NOMO-1 treated with DMSO at 0.1 percent for 48 hours (cell line): Measurements from ENCODE around the gene SRSF4.
A peak's percentile ranks its signal among the peaks of the same experiment; 100 is the strongest.
"Not testable (repeated sequence)": the region's sequence is repeated elsewhere in the genome, so short reads cannot be mapped to it uniquely, and the experiment has no call there.

ENCODE experiments used
- DNase-seq: peaks from one replicate; lab custom pipeline; 2025; ENCODE audit not compliant: unreplicated experiment; lab: John Stamatoyannopoulos, UW

Gene SRSF4

DNA sequence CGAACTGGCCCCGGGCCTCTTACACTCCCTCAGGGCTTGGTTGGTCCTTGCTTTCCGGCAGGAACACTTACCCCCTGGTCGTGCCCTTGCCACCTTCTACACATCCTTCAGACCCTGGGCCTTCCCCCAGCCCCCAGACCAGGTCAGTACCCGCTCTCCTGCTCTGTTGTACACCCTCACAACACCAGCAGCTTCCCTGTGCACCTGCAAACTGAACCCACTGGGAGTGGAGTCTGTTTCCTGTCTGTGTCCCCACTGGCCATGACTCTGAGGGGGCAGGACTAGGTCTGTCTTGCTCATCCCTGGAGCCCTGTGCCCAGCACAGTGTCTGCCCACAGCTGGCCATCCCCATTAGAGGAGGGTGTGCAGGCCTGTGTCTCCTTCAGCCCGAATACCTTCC lies 55.9 kb downstream of the SRSF4 start:
- no peak for DNase-seq

DNA sequence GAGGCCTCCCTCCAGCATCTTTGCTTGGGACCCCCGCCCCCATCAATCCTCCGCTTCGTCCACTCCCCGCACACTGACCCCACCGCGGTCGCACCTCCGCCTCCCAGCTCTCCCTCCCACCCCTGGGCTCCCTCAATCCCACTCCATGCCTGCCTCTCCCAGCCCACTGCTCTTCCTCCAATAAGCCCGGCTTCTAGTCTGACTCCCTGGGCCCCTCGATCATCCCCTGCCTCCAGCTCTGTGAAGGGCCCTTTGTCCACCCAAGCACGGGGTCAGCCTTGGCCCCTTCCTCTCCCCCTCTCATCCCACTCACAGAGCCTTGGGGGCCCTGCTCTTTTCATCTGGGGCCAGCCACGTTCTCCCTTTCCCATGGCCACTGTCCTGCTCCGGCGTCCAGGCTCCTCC lies 56.5 kb downstream of the SRSF4 start:
- DNase-seq, result no peak

- no peak for DNase-seq
These were observed 57.1 kb downstream of the SRSF4 start for GRCh38 chr1:29124366-29125236.

- DNase-seq, result no peak
These were observed 57.8 kb downstream of the SRSF4 start, which contains the start of gene TMEM200B for GRCh38 chr1:29123887-29124365. TSS of gene TMEM200B (minus strand) at chr1:29123903. CDS start at chr1:29121828, 2,075 bp downstream.

DNA sequence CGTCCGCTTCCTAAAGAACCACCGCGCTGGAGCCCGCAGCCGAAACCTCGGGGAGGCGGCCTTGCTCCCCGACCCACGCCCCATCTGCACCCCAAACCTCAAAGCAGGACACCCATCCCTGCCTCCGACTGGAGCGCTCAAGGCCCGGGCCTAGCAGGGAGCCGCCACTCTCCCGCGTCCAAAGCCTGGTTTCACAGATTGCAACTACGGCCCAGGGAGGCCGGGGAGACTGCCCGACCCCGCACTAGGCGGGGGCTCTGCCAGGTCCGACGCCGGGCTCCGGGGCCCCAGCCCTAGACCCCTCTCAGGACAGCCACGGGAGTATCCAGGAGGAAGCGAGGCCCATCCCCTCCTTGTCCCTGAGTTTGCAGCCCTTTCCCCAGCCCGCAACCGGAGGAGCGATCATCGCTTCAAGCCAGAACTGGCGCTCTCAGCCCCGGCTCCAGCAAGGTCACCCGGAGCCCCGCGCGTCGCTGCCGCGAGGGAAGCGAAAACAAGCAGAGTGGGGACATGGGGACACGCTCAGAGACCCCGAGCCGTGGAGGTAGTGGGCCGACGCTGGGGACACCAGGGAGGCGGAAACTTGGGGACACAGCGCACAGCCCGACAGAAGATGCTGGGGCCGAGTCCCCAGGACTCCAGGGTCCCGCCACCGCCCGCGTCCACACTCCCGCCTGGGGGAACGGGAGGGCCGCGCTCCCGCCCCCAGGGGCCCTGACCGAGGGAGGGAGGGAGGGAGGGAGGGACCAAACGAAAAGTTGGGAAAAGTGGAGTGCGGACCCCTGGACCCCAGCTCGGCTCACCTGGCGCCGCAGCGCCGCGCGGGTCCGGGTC lies 58.4 kb downstream of the SRSF4 start:
- no peak for DNase-seq

DNA sequence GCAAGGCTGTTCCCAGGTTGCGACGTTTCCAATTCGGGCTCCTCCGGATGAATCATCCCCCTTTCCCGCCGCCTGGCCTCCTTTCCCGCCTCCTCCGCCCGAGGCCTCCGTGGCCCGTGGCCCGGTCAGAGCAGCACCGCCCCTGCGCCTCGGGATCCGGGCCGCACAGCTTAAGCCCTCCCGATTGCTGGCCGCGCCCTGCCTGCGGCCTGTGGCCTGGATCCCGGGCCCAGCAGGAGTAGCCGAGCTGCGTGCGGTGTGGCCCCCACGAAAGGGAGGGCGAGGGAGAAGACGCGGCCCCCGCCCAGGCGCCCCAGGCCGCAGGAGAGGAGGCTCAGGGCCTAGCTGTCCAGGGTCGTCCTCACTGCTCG lies 59.0 kb downstream of the SRSF4 start:
- DNase-seq, result no peak

GRCh38 chr1:29121936-29122681 lies 59.6 kb downstream of the SRSF4 start:
- DNase-seq, result no peak

- no peak for DNase-seq
These were observed 60.2 kb downstream of the SRSF4 start for GRCh38 chr1:29121516-29121935.

DNA sequence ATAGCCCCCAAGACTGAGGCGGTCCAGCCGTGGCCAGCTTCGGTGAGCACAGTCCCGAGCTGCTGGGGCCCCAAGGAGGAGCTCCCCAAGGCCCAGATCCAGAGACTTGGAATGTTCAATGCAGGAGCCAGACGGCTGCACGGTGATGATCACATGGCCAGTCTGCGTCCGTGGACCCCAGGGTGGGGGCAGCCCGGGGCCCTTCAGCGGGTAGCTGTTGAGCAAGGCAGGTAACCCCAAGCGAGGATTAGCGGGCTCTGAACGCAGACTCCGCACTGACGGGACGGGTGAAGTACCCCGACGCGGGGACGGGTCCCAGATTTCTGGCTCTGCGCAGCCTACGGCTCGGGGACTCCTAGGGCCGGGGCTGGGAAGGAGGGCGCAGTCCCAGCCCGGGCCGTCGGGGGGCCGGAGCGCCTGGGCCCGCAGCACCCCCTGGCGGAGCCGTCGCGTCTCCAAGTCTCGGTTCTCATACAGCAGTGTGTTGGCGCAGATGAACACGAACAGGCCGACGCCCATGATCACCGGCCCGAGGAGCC lies 60.7 kb downstream of the SRSF4 start:
- peak; percentile 34 for DNase-seq

GRCh38 chr1:29120367-29120766 lies 61.3 kb downstream of the SRSF4 start:
- DNase-seq, result no peak

GRCh38 chr1:29119121-29119929 lies 62.4 kb downstream of the SRSF4 start:
- no peak for DNase-seq

DNA sequence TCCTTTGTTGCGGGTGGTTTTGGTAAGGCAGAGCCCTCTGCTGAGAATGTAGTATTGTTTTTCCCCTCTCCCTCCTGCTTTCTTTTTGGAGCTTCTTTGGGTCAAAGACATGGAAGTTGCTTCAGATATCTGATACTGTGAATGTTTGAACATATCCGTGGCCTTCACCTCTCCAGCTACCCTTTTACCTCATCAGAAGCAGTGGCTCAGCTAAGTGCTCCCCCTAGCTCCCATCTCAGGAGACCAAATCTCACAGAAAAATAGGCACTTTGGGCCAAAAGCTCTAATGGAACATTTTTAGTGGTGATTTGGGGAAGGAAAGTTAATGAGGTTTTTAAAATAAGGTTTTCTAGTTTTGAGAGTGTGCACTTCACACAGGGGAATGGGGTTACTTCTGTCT lies 64.3 kb downstream of the SRSF4 start:
- DNase-seq, result no peak

- DNase-seq, result no peak
These were observed 67.0 kb downstream of the SRSF4 start for GRCh38 chr1:29114654-29115053.

GRCh38 chr1:29113413-29114117 lies 68.1 kb downstream of the SRSF4 start:
- DNase-seq, result no peak

- no peak for DNase-seq
These were observed 68.8 kb downstream of the SRSF4 start for GRCh38 chr1:29112705-29113412.

DNA sequence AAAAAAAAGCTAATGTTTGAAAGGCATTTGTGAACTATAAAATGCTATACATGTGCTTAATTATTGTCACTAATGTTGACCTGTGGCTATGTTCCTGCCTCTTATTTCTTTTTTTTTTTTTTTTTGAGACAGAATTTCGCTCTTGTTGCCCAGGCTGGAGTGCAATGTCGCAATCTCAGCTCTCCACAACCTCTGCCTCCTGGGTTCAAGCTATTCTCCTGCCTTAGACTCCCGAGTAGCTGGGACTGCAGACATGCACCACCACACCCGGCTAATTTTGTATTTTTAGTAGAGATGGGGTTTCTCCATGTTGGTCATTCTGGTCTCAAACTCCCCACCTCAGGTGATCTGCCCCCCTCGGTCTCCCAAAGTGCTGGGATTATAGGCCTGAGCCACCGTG lies 73.7 kb downstream of the SRSF4 start:
- not testable (repeated sequence) for DNase-seq

- DNase-seq, result no peak
These were observed 75.9 kb downstream of the SRSF4 start for GRCh38 chr1:29105822-29106221.

GRCh38 chr1:29100487-29100886 lies 81.2 kb downstream of the SRSF4 start:
- no peak for DNase-seq

DNA sequence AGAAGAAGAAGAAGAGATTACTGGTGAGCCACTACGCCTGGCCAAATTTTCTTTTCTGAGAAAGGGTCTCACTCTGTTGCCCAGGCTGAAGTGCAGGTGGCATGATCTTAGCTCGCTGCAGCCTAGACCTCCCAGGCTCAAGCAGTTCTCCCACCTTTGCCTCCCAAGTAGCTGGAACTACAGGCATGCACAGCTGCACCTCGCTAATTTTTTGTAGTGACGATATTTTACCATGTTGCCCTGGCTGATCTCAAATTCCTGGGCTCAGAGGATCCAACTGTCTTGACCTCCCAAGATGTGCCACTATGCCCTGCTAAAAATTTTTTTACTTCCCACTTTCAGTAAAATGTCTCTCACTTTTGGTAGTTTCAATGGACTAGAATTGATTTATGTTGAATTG lies 82.4 kb downstream of the SRSF4 start:
- no peak for DNase-seq
